K562 (cell line): ENCODE data around the gene TENM4. TPM values are rescaled to one million over a fixed set of nuclear protein-coding genes. Genes with fewer than 3 reads are reported as not detected.

Experiments
- ATAC-seq: fragments of 200-7000 bp; cut with Tn5 transposase; 3 replicates; pipeline ENCODE4 v1.9.1; 2020; ENCODE audit warnings: moderate library complexity
- BruUV-seq: library from RNA; stranded (reverse); fragments of 400-500 nt; replicated peaks from 2 replicates; lab custom pipeline; 2021; lab: Mats Ljungman, UMichigan
- CTCF ChIA-PET: fragments of 300-600 bp; formaldehyde crosslinking; extraction: SDS; loops from one replicate; lab custom pipeline; 2021; ENCODE audit warnings: low intra/inter-chr PET ratio; lab: Yijun Ruan, JAX
- POLR2A ChIA-PET: fragments of 300-600, 350-650 bp; sonication (Branson Sonifier 250); formaldehyde crosslinking; extraction: SDS; loops from one replicate; lab custom pipeline; 2021; ENCODE audit warnings: antibody characterized with exemption, inconsistent platforms; lab: Yijun Ruan, JAX
- DNase-seq, 4 experiments: peaks; one replicate each; pipeline versions ENCODE4 v3.0.0 to v3.0.0-alpha.2; 2011 to 2018; ENCODE audit warnings: low spot score in 3 of 4, mixed read lengths in 3 of 4; ENCODE audit errors: extremely low read depth in 1 of 4
- FAIRE-seq: peaks from 2 replicates; lab custom pipeline; 2011; peaks lifted over from hg19 to GRCh38; lab: Jason Lieb, UNC
- H2AFZ ChIP-seq: 2 replicates; pipeline ENCODE4 v1.6.0; 2011; ENCODE audit warnings: low read depth, low read length, control low read depth, inconsistent platforms
- H3K27ac ChIP-seq: fragments of 200-600 bp; 3 replicates; pipeline ENCODE4 v1.8.0; 2011; ENCODE audit warnings: low read depth, mild to moderate bottlenecking, control low read depth, inconsistent platforms, low read length, moderate library complexity, mixed read lengths; ENCODE audit errors: extremely low read depth
- H3K27me3 ChIP-seq, 2 experiments: fragments of 300-600 bp in 1 of 2; 2 replicates in 1 of 2; 3 replicates in 1 of 2; pipeline versions ENCODE4 v1.6.0 to v1.8.0; 2011; ENCODE audit warnings: inconsistent platforms in 2 of 2, low read length in 2 of 2, mild to moderate bottlenecking in 1 of 2, mixed read lengths in 1 of 2, moderate library complexity in 1 of 2; ENCODE audit not compliant: control insufficient read depth in 2 of 2, insufficient read depth in 2 of 2
- H3K36me3 ChIP-seq: fragments of 300-600 bp; 3 replicates; pipeline ENCODE4 v1.8.0; 2011; ENCODE audit warnings: mild to moderate bottlenecking, low read length, inconsistent platforms; ENCODE audit not compliant: control insufficient read depth, insufficient read depth
- H3K4me1 ChIP-seq, 2 experiments: fragments of 200-600 bp in 1 of 2; replicated peaks in 1 of 2; 2 replicates in 1 of 2; 3 replicates in 1 of 2; pipeline versions ENCODE4 v1.5.1 to v1.8.0; 2011; ENCODE audit warnings: inconsistent platforms in 2 of 2, low read length in 2 of 2, mild to moderate bottlenecking in 1 of 2, mixed read lengths in 1 of 2, moderate library complexity in 1 of 2; ENCODE audit not compliant: control insufficient read depth in 2 of 2, insufficient read depth in 2 of 2
- H3K4me2 ChIP-seq: 2 replicates; pipeline ENCODE4 v1.6.1; 2011; ENCODE audit warnings: low read length, control low read depth, inconsistent platforms, mixed read lengths; ENCODE audit not compliant: insufficient read depth
- H3K4me3 ChIP-seq: fragments of 200-600 bp; sonication (generic), shearing (Covaris generic); 2 replicates; pipeline ENCODE4 v1.5.1; 2016; ENCODE audit warnings: control low read depth, inconsistent platforms
- H3K79me2 ChIP-seq: fragments of 200-600 bp; 3 replicates; pipeline ENCODE4 v1.8.0; 2011; ENCODE audit warnings: low read length, inconsistent platforms; ENCODE audit not compliant: control insufficient read depth, insufficient read depth
- H3K9ac ChIP-seq, 2 experiments: 2 replicates each; pipeline versions ENCODE4 v1.6.0 to v1.6.1; 2011; ENCODE audit warnings: low read depth in 2 of 2, low read length in 2 of 2, control low read depth in 1 of 2, inconsistent platforms in 1 of 2, mild to moderate bottlenecking in 1 of 2, mixed read lengths in 1 of 2; ENCODE audit not compliant: insufficient read depth in 1 of 2
- H3K9me1 ChIP-seq: one replicate; pipeline ENCODE4 v1.6.0; 2011; ENCODE audit warnings: inconsistent platforms, mild to moderate bottlenecking, low read length, moderate library complexity; ENCODE audit not compliant: control insufficient read depth, insufficient read depth
- H3K9me3 ChIP-seq: replicated peaks from 2 replicates; pipeline ENCODE4 v1.5.1; 2011; ENCODE audit warnings: low read depth, low read length, inconsistent platforms; ENCODE audit not compliant: control insufficient read depth, insufficient read depth
- H4K20me1 ChIP-seq: replicated peaks from 2 replicates; pipeline ENCODE4 v1.6.1; 2011; ENCODE audit warnings: low read length, inconsistent platforms, mixed read lengths; ENCODE audit not compliant: control insufficient read depth, insufficient read depth
- GTF3C2 ChIP-seq: IDR thresholded peaks from 3 replicates; pipeline ENCODE4 v1.6.1; 2011; ENCODE audit warnings: borderline replicate concordance, mild to moderate bottlenecking, moderate library complexity; ENCODE audit not compliant: insufficient read length; ENCODE audit errors: extremely low read depth
- HNRNPL ChIP-seq: fragments of 200-400 bp; formaldehyde crosslinking; IDR thresholded peaks from 2 replicates; pipeline ENCODE4 v1.6.1; 2017; ENCODE audit warnings: low read depth, mild to moderate bottlenecking, low read length
- MXD1 ChIP-seq: fragments of 250-450 bp; sonication (Bioruptor Pico); IDR thresholded peaks from 2 replicates; pipeline ENCODE4 v1.8.0; 2021; ENCODE audit warnings: borderline replicate concordance, mild to moderate bottlenecking, moderate library complexity; ENCODE audit not compliant: poor library complexity, severe bottlenecking
- PHTF2 ChIP-seq: fragments of 250-450 bp; sonication (Bioruptor Pico); IDR thresholded peaks from 2 replicates; pipeline ENCODE4 v1.5.0; 2021; ENCODE audit warnings: mild to moderate bottlenecking
- RNF2 ChIP-seq: sonication (generic); IDR thresholded peaks from 2 replicates; pipeline ENCODE4 v1.6.1; 2016
- SNRNP70 ChIP-seq: fragments of 200-400 bp; formaldehyde crosslinking; optimal IDR thresholded peaks from 2 replicates; pipeline ENCODE3; 2017; ENCODE audit warnings: low read depth, low read length
- ZNF263 ChIP-seq: sonication (generic); formaldehyde crosslinking; IDR thresholded peaks from 2 replicates; pipeline ENCODE4 v1.8.0; 2022; ENCODE audit warnings: mild to moderate bottlenecking, missing genetic modification reagents, borderline replicate concordance
- ZSCAN32 ChIP-seq: fragments of 450-650 bp; formaldehyde crosslinking; IDR thresholded peaks from 2 replicates; pipeline ENCODE4 v1.4.0; 2020; ENCODE audit warnings: mild to moderate bottlenecking, moderate library complexity
- WGBS: fragments of 100-300 bp; shearing (Covaris generic); methylation state at CpG from one replicate; pipeline ENCODE4 v1.1.6; 2016; ENCODE audit warnings: low coverage, mixed read lengths; ENCODE audit not compliant: insufficient coverage; ENCODE audit errors: missing lambda C conversion rate; 5-methylcytosine and 5-hydroxymethylcytosine counted together
- in situ Hi-C: fragments of 300-500 bp; cut with MboI; formaldehyde crosslinking; loops from 4 replicates; pipeline ENCODE4 v1.15.0; 2018; ENCODE audit warnings: inconsistent platforms, mixed read lengths
- intact Hi-C: fragments of 100-400 bp; cut with micrococcal nuclease; formaldehyde crosslinking; loops from 2 replicates; pipeline ENCODE4 v1.14.2; 2022
- polyA plus RNA-seq, 8 experiments: library from polyadenylated mRNA; depleted of rRNA in 4 of 8; stranded (reverse) in 5 of 8; unstranded in 3 of 8; fragments of >200 nt; fragmentation: Nextera tagmentation in 2 of 8; fragmentation: Illumina TruSeq in 1 of 8; extraction: Ambion mirVana in 2 of 8; extraction: Trizol in 1 of 8; gene quantifications; 2 replicates each; pipeline versions ENCODE4 v1.2.1 to v1.2.3, GENCODE V29; 2011 to 2014; ENCODE audit warnings: inconsistent platforms in 1 of 8, missing spikeins in 1 of 8
- total RNA-seq, 7 experiments: library from RNA; depleted of rRNA in 6 of 7; stranded (reverse); fragments of >200 nt in 6 of 7; fragmentation: Illumina TruSeq in 2 of 7; extraction: Trizol in 2 of 7; gene quantifications; 2 replicates each; pipeline versions ENCODE4 v1.2.1 to v1.2.3, GENCODE V29; 2011 to 2021; ENCODE audit warnings: low replicate concordance in 1 of 7
- TF ChIP-seq, protein P1 (sequence below): sonication (generic); IDR thresholded peaks from 2 replicates; pipeline ENCODE4 v1.6.1; 2016

The TENM4 gene
- total and polyA plus RNA-seq, 9 of the 15 experiments (the other 6 are each of a cell fraction or from before 2014, with no cell fraction given): 0.16 TPM; not detected in 8

DNA sequence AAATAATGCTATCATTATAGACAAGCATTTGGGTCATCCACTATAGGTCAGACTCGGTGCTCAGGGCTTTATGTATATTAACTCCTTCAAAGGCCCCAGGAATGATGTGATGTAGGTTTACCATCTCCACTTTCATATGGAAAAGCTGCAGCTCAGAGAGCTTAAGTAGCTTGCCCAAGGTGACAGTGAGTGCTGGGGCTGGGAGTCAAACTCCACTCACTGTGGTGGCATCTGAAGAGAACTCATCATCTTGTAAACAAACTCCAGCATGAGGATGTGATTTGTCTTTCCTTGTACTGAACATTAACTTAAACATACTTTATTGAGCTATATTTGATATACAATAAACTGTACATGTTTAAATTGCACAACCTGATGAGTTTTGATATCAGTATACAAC lies 25.4 kb downstream of the TENM4 start:
- no peaks in the 10 kb centered on the region for H3K79me2 ChIP-seq
- in situ Hi-C loops (no loop called here), intact Hi-C loops (no loop called here)
- no peak overlapping the region for H3K9ac ChIP-seq
- WGBS: 0% methylated on average over 1 of the region's 1 CpG
- no peaks in the 10 kb centered on the region for H3K9me3 ChIP-seq
- H2AFZ ChIP-seq: no peak overlapping the region
- no peaks in the 10 kb centered on the region for H3K27me3 ChIP-seq
- no peak for FAIRE-seq
- H3K36me3 ChIP-seq: no peaks in the 10 kb centered on the region
- no peak overlapping the region for H3K4me2 ChIP-seq
- no TSS peak for BruUV-seq
- no peak for TF ChIP-seq MXD1 (CRISPR knock-in tag)
- no peak for TF ChIP-seq PHTF2 (CRISPR knock-in tag)
- TF ChIP-seq RNF2: no peak
- TF ChIP-seq ZSCAN32: no peak
- no peak for ATAC-seq
- no peaks in the 10 kb centered on the region for H3K9me1 ChIP-seq
- POLR2A ChIA-PET: interaction anchor here (0.6 kb wide), 1 partner anchor 28 kb away, joined by 4 read pairs; no protein-coding TSS in a partner anchor
- H3K4me3 ChIP-seq: no peak overlapping the region
- DNase-seq: no peak
- no peak overlapping the region for H3K27ac ChIP-seq
- H3K4me1 ChIP-seq: no peaks in the 10 kb centered on the region
- CTCF ChIA-PET: no interaction called here
- H4K20me1 ChIP-seq: no peaks in the 10 kb centered on the region

- CTCF ChIA-PET: no interaction called here
- no peaks in the 10 kb centered on the region for H3K9me3 ChIP-seq
- in situ Hi-C loops: no loop called here
- H3K4me3 ChIP-seq: no peak overlapping the region
- BruUV-seq: no TSS peak
- H3K36me3 ChIP-seq: no peaks in the 10 kb centered on the region
- H3K4me2 ChIP-seq: no peak overlapping the region
- intact Hi-C loops: no loop called here
- 2% methylated on average over 8 of the region's 8 CpGs for WGBS
- no peak overlapping the region for H2AFZ ChIP-seq
- no peaks in the 10 kb centered on the region for H4K20me1 ChIP-seq
- no peaks in the 10 kb centered on the region for H3K79me2 ChIP-seq
- no peak for FAIRE-seq
- H3K4me1 ChIP-seq: no peaks in the 10 kb centered on the region
- H3K9me1 ChIP-seq: no peaks in the 10 kb centered on the region
- H3K9ac ChIP-seq: no peak overlapping the region
- H3K27me3 ChIP-seq: no peaks in the 10 kb centered on the region
- no peak for DNase-seq
- no peak for ATAC-seq
- POLR2A ChIA-PET: interaction anchor here (0.6 kb wide), 1 partner anchor 28 kb away, joined by 4 read pairs; no protein-coding TSS in a partner anchor
- H3K27ac ChIP-seq: no peak overlapping the region
- TF ChIP-seq ZNF263 (CRISPR knock-in tag) (no peak), SNRNP70 (no peak), HNRNPL (no peak), GTF3C2 (no peak)
- TF ChIP-seq, protein P1, sequence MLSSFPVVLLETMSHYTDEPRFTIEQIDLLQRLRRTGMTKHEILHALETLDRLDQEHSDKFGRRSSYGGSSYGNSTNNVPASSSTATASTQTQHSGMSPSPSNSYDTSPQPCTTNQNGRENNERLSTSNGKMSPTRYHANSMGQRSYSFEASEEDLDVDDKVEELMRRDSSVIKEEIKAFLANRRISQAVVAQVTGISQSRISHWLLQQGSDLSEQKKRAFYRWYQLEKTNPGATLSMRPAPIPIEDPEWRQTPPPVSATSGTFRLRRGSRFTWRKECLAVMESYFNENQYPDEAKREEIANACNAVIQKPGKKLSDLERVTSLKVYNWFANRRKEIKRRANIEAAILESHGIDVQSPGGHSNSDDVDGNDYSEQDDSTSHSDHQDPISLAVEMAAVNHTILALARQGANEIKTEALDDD: no peak
Observed at GRCh38 chr11:79414644-79415317, 26.0 kb downstream of the TENM4 start.
